ENCODE results near the gene YBEY.

- no peak for TF ChIP-seq POLR2A (IDR thresholded peaks at IDR 0.05)
- TF ChIP-seq CTCF (IDR thresholded peaks at IDR 0.05), result no peak
These were observed 21.5 kb downstream of the YBEY start for GRCh38 chr21:46307625-46308024.
